DMS53 treated with DMSO at 0.1 percent for 48 hours (cell line): ENCODE results near the gene NSMF.

Experiments used
- DNase-seq: peaks from one replicate; lab custom pipeline; 2025; ENCODE audit not compliant: unreplicated experiment; lab: John Stamatoyannopoulos, UW

NSMF gene

GRCh38 chr9:137433349-137433915 is 25.7 kb downstream of the NSMF start:
- DNase-seq, result no peak

DNA sequence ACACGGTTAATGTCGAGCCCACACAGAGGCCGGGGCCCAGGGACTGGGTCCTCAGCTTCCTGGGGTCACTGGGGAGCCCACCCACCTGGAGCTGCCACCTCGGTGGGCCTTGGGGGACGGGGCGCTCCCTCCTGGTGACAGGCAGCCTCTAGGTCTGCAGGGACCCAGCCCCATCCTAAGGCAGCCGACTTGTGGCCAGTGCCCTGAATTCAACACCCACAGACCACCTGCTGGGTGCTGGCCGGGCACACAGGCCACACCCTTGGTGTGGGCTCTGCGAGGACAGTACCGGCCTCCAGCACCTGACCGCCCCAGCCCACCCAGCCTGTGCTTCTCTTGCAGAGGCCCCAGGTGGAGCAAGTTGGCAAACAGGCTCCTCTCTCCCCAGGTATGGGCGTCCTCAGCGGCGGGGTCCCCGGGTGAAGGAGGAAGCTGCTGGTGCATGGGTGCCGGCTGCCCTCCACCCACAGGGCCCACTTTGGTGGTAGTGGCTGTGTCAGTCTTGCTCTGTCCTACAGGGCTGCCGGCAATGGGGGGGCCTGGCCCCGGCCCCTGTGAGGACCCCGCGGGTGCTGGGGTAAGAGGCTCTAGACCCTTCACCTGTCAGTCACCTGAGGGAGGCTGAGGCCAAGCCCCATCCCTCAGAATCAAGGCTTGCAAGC is 26.3 kb downstream of the NSMF start:
- DNase-seq, result no peak

- no peak for DNase-seq
Measured at GRCh38 chr9:137431416-137431931, 27.7 kb downstream of the NSMF start.

GRCh38 chr9:137430723-137431415 is 28.3 kb downstream of the NSMF start:
- no peak for DNase-seq

DNA sequence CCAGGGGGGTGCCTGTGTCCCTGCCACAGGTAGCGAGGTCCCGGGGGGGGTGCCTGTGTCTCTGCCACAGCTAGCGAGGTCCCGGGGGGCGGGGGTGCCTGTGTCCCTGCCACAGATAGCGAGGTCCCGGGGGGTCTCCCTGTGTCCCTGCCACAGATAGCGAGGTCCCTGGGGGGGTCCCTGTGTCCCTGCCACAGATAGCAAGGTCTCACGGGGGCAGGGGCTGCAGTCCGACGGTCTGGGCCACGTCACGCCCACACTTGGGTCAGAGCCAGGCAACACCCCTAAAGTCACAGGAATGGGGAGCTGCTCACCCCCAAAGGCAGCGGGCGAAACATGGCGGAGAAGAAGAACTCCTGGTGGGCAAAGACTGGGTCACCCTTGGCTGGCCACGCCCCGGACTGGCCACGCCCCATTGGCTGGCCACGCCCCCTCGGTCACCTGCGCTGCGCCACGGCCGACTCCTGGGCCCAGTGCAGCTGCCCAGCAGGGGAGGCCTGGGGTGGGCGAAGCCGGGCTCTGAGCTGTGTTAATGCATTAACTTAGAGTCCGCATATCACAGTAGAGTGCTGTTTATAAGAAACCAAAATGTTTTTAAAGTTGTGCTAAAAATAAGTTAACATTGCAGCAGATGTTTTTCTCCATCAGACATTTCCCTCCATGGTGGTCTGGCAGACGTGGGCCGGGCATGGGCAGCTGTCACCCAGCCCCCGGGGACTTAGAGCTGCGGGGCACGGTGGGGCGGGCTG is 29.0 kb downstream of the NSMF start:
- peak; percentile 45 for DNase-seq

- no peak for DNase-seq
Measured at GRCh38 chr9:137429546-137429890, 29.6 kb downstream of the NSMF start.

GRCh38 chr9:137428841-137429545 is 30.1 kb downstream of the NSMF start:
- no peak for DNase-seq

DNA sequence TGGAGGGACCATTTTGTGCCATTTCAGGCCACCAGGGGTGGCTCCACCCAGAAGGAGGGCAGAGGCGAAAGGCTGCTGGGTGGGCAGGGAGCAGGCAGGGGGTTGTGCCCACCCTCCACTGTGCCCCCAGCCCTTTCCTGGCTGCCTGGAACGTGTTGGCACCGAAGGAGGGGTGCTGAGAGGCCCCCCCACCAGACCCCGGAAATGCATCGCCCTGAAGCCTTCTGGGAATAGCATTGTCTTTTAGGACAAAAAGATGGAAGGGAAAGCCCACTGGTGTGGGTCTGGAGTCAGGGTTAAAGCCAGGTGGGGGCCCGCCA is 30.9 kb downstream of the NSMF start:
- no peak for DNase-seq

GRCh38 chr9:137427454-137428310 is 31.5 kb downstream of the NSMF start:
- no peak for DNase-seq

- DNase-seq, result no peak
Measured at GRCh38 chr9:137426018-137426681, 33.0 kb downstream of the NSMF start.

DNA sequence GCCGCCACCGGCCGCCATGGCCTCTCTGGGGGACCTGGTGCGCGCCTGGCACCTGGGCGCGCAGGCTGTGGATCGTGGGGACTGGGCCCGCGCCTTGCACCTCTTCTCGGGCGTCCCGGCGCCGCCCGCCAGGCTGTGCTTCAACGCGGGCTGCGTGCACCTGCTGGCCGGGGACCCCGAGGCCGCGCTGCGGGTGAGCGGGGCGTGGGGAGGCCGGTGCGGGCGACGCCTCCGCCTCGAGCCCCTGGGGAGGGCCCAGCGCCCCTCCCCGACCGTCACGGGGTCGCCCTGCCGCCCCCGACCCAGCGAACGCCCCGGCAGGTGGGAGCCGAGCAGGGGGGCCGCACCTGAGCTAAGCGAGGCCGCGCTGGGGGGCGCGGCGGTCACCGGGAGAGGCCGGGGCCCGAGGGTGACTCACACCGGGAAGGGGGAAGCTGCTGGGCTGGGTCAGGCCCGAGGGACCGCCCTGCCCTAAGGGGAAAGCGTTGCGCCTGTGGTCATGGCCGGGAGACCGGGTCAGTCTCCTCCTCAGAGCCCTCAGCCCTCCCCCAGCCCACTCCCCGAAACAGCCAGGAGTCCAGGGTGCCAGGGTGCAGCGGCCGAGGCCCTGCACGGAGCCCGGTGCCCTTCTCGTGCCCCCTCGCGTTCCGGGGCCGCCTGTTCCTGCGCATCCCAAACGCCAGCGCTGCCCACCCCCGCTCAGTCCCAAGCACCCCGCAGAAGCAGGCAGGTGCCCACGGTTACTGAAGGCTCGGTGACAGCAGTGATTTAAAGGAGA is 35.4 kb downstream of the NSMF start:
- no peak for DNase-seq

DNA sequence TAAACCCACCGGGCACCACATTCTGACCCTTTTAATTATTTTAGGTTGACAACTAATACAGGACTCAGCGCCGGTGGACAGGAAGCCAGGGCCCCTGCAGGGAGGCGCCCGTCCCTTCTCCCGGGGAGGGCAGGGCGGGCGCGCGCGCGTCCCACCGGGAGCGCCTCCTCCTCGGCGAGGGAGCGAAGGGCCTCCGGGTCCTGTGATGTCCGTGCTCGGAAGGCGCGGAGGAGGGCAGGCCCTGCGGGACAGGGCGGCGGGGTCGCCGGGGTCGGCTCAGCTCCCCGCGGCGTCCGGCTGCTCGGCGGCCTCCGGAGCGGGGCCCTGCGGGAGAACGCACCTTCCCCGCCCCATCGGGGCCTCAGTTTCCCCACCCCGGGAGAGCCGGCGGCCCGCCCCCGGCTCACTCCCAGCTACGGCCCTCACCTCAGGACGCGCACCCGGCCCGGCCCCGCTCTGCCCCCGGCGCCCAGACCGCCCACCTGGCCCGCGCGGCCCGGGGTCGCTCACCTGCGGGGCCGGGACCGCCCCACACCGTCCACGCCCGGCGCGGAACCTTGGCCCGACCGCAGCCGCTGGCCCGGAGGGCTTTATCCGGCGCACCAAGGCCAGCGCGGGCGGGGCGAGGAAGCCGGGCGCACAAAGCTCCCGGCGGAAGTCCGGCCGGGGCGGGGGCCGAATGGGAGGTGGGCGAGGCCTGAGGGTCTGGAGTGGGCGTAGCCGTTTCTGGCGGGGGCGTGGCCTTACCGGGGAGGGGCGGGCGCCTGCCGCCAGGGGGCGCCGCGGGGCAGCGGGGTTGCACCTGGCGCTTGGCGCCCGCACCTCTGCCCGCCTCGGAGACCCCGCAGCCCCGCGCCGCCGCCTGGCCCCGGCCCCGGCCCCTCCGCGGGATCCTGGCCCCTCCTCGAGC is 36.3 kb downstream of the NSMF start, which contains the start of the genes EXD3 and NOXA1:
EXD3 (minus strand) TSS at position 559 of the 910 bp plus-strand sequence. CDS start 27,805 bp downstream, outside the sequence.
NOXA1 (plus strand) TSS at position 790 of the 910 bp plus-strand sequence. CDS start 137 bp downstream, outside the sequence.
- peak; percentile 60 for DNase-seq

DNA sequence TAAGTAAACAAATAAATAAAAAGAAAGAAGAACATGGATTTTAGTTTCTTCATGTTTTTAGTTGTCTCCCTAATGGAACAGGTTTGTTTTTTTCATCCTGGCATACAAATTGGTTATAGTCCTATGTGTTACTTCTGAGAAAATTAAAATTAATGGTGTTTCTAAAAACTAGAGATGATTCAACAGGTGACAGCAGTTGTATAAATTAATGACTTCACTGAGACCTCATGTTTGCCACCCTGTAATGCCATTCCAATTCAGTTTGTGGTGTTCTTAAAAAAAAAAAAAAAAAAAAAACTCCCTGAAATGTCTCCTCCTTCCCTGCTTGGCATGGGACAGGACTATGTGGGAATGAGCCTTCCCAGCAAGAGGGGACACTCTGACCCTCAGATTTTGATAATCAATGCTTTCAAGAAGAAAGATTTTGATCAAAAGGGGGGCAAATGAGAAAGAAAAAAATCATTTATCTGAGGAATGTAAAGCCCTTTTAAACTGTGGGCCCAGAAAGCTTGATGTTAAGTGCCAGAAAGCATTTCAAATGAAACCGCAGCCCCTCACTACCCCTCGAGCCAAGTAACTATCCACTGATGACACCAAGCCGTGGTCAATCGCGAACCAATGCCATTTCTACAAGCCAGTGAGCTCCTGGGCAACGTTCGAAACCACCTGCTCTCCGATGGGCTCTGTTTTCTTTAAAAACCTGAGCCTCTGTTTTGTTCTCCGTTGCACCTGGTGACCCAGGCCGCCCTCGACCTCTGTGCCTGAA is 37.1 kb downstream of the NSMF start:
- no peak for DNase-seq

DNA sequence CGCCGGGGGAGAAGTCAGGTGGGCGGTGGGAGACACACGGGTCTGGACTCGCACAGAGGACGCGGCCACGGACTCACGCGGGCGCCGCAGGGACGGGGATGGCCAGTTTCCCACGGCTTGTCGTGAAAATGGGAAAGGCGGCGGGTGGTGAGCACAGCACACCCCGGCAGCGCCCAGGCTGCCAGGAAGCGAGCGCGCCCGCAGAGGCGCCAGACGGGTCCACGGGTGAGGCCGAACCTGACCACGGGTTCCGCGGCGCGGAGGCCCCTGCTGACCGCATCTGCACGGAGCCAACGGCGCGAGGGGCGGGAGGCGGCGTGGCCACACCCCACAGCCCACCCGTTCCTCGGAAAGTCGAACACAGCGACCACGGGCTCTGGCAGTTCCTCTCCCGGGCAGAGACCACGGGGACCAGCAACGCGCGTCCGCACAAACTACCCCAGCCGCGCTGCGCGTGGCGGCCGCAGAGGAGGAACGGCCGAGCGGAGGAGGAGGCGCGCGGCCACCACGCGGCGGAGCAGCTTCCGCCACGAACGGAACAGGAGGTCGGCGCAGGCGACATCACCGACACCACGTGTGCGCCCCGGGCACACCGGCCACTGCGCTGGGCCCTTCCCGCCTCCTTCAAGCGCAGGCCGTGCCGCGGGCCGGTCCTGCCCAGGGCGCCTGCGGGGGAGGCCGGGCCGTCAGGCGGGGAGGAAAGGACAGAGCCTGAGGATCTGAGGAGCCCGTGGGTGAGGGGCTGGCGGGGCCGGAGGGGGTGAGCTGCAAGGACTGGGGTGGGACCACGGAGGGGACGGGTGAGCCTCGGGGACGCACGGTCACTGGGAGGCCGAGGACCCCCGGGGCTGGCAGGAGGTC is 41.7 kb downstream of the NSMF start:
- no peak for DNase-seq

- no peak for DNase-seq
Measured at GRCh38 chr9:137416563-137417151, 42.5 kb downstream of the NSMF start.
